Liver (tissue), 3 donors: ENCODE data around the gene EDNRA.

Experiments used
- ATF3 ChIP-seq: IDR thresholded peaks from 2 replicates; pipeline ENCODE4 v1.6.1; 2016; ENCODE audit warnings: antibody characterized with exemption
- CTCF ChIP-seq: fragments of 150-350 bp; IDR thresholded peaks from 2 replicates; pipeline ENCODE4 v1.5.1; 2017; ENCODE audit warnings: improper control_type of control experiment, low read depth, low read length; ENCODE audit not compliant: missing input control
- EGR1 ChIP-seq, 2 donors: IDR thresholded peaks; 2 replicates each; pipeline ENCODE4 v1.6.1; 2016 to 2018; ENCODE audit warnings: antibody characterized with exemption in 2 of 2, low read depth in 2 of 2
- FOXA1 ChIP-seq: IDR thresholded peaks from 2 replicates; pipeline ENCODE4 v1.6.1; 2016; ENCODE audit warnings: antibody characterized with exemption
- GABPA ChIP-seq, 2 donors: IDR thresholded peaks in 1 of 2; conservative IDR thresholded peaks in 1 of 2; 2 replicates each; pipeline ENCODE4 v1.6.1; 2016; ENCODE audit warnings: antibody characterized with exemption in 2 of 2, mild to moderate bottlenecking in 1 of 2, moderate library complexity in 1 of 2
- HNF4A ChIP-seq, 2 donors: conservative IDR thresholded peaks; 2 replicates each; pipeline ENCODE4 v1.6.1; 2016; ENCODE audit warnings: antibody characterized with exemption in 2 of 2, mild to moderate bottlenecking in 2 of 2
- HNF4G ChIP-seq: IDR thresholded peaks from 2 replicates; pipeline ENCODE4 v1.6.1; 2016; ENCODE audit warnings: antibody characterized with exemption
- JUND ChIP-seq, 2 donors: IDR thresholded peaks; 2 replicates each; pipeline ENCODE4 v1.6.1; 2016; ENCODE audit warnings: antibody characterized with exemption in 2 of 2
- MAX ChIP-seq: IDR thresholded peaks from 2 replicates; pipeline ENCODE4 v1.6.1; 2016; ENCODE audit warnings: antibody characterized with exemption
- RAD21 ChIP-seq, 2 donors: IDR thresholded peaks; 2 replicates each; pipeline ENCODE4 v1.6.1; 2016; ENCODE audit warnings: antibody characterized with exemption in 2 of 2, mild to moderate bottlenecking in 2 of 2
- RXRA ChIP-seq, 2 donors: IDR thresholded peaks; 2 replicates each; pipeline ENCODE4 v1.6.1; 2017 to 2018; ENCODE audit warnings: antibody characterized with exemption in 2 of 2, mild to moderate bottlenecking in 1 of 2
- SP1 ChIP-seq: IDR thresholded peaks from 2 replicates; pipeline ENCODE4 v1.6.1; 2018; ENCODE audit warnings: antibody characterized with exemption, mild to moderate bottlenecking
- TAF1 ChIP-seq: conservative IDR thresholded peaks from 2 replicates; pipeline ENCODE4 v1.6.1; 2016; ENCODE audit warnings: antibody characterized with exemption, mild to moderate bottlenecking
- YY1 ChIP-seq: IDR thresholded peaks from 2 replicates; pipeline ENCODE4 v1.6.1; 2016; ENCODE audit warnings: antibody characterized with exemption, mild to moderate bottlenecking
- donor health status: healthy.
- donor health status: healthy.

GRCh38 chr4:147481577-147482109 lies 746 bp downstream of the EDNRA start:
- no peak for TF ChIP-seq CTCF
- no peak for TF ChIP-seq GABPA (IDR thresholded peaks at IDR 0.05 in 1 of 2, conservative IDR thresholded peaks at IDR 0.05 in 1 of 2)
- no peak for TF ChIP-seq ATF3
- no peak for TF ChIP-seq FOXA1
- no peak for TF ChIP-seq JUND (IDR thresholded peaks at IDR 0.05)
- no peak for TF ChIP-seq YY1
- TF ChIP-seq SP1, result no peak
- TF ChIP-seq HNF4A (conservative IDR thresholded peaks at IDR 0.05), result no peak
- TF ChIP-seq RAD21 (IDR thresholded peaks at IDR 0.05), result no peak
- no peak for TF ChIP-seq MAX
- TF ChIP-seq EGR1 (IDR thresholded peaks at IDR 0.05; ENCODE audit: low read depth in 2 of 2), result no peak
- TF ChIP-seq RXRA (IDR thresholded peaks at IDR 0.05), result no peak
- no peak for TF ChIP-seq HNF4G
- no peak for TF ChIP-seq TAF1
